Suprapubic skin (tissue), 4 donors: ENCODE results near the gene GLIPR1L2. TPM values are rescaled to one million over a fixed set of nuclear protein-coding genes. Genes with fewer than 3 reads are reported as not detected.
A peak's percentile ranks its signal among the peaks of the same experiment; 100 is the strongest.

Experiments used
- DNase-seq, 2 donors: peaks; one replicate each; pipeline ENCODE4 v3.0.0-alpha.2; 2019; ENCODE audit warnings: low spot score in 2 of 2
- H3K27ac ChIP-seq: fragments of 200-600 bp; sonication (generic); one replicate; pipeline ENCODE4 v1.5.1; 2019
- H3K27me3 ChIP-seq: fragments of 200-600 bp; sonication (generic); one replicate; pipeline ENCODE4 v1.5.1; 2019
- H3K36me3 ChIP-seq: fragments of 200-600 bp; sonication (generic); one replicate; pipeline ENCODE4 v1.5.1; 2019
- H3K4me1 ChIP-seq: fragments of 200-600 bp; sonication (generic); one replicate; pipeline ENCODE4 v1.5.1; 2019
- H3K4me3 ChIP-seq: fragments of 200-600 bp; sonication (generic); one replicate; pipeline ENCODE4 v1.5.1; 2019; ENCODE audit warnings: mild to moderate bottlenecking
- H3K9me3 ChIP-seq: fragments of 200-600 bp; sonication (generic); one replicate; pipeline ENCODE4 v1.5.1; 2019
- EP300 ChIP-seq: sonication (generic); formaldehyde crosslinking; IDR thresholded peaks from one replicate; pipeline ENCODE4 v1.6.1; 2017; ENCODE audit warnings: antibody characterized with exemption
- POLR2A ChIP-seq, 2 donors: fragments of 450-650 bp; IDR thresholded peaks; one replicate each; pipeline ENCODE4 v1.6.1; 2017; ENCODE audit warnings: antibody characterized with exemption in 2 of 2, mild to moderate bottlenecking in 2 of 2, moderate library complexity in 2 of 2
- POLR2AphosphoS5 ChIP-seq, 3 donors: sonication (generic); formaldehyde crosslinking; IDR thresholded peaks; one replicate each; pipeline ENCODE4 v1.6.1; 2017; ENCODE audit warnings: antibody characterized with exemption in 3 of 3
- WGBS: methylation state at CpG from one replicate; pipeline ENCODE4 v1.1.5; 2018; 5-methylcytosine and 5-hydroxymethylcytosine counted together
- total RNA-seq, 4 donors: library from RNA; depleted of rRNA; stranded (reverse); fragments of >200 nt; gene quantifications; one replicate each; pipeline ENCODE4 v1.1.0, GENCODE V29; 2016
- TF ChIP-seq, protein P1 (sequence below), 2 donors: fragments of 200-600 bp in 1 of 2; fragments of 450-650 bp in 1 of 2; sonication (generic) in 1 of 2; IDR thresholded peaks; one replicate each; pipeline ENCODE4 v1.5.1; 2016 to 2019; ENCODE audit warnings: antibody characterized with exemption in 2 of 2, mild to moderate bottlenecking in 1 of 2, moderate library complexity in 1 of 2

Gene GLIPR1L2
- total RNA-seq, 4 donors from 2014 or later, result 0.60 to 3.1 (median 2.3) TPM

- no peaks in the 10 kb centered on the region for H3K9me3 ChIP-seq
- WGBS, result 27% methylated on average over 8 of the region's 8 CpGs
- peak in 1 of 3 donors; percentile 40 for TF ChIP-seq POLR2AphosphoS5 (IDR thresholded peaks at IDR 0.05)
- no peak for TF ChIP-seq EP300
- TF ChIP-seq, protein P1, sequence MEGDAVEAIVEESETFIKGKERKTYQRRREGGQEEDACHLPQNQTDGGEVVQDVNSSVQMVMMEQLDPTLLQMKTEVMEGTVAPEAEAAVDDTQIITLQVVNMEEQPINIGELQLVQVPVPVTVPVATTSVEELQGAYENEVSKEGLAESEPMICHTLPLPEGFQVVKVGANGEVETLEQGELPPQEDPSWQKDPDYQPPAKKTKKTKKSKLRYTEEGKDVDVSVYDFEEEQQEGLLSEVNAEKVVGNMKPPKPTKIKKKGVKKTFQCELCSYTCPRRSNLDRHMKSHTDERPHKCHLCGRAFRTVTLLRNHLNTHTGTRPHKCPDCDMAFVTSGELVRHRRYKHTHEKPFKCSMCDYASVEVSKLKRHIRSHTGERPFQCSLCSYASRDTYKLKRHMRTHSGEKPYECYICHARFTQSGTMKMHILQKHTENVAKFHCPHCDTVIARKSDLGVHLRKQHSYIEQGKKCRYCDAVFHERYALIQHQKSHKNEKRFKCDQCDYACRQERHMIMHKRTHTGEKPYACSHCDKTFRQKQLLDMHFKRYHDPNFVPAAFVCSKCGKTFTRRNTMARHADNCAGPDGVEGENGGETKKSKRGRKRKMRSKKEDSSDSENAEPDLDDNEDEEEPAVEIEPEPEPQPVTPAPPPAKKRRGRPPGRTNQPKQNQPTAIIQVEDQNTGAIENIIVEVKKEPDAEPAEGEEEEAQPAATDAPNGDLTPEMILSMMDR (IDR thresholded peaks at IDR 0.05), result no peak
- peak in 1 of 2 donors; percentile 36 for TF ChIP-seq POLR2A (IDR thresholded peaks at IDR 0.05)
- peaks cover 9% of the 10 kb centered on the region for H3K4me1 ChIP-seq
- peak within 1 kb of the TSS; percentile 61 for H3K27ac ChIP-seq
- H3K36me3 ChIP-seq, result no peaks in the 10 kb centered on the region
- peak; percentile 81 to 83 for DNase-seq
- no peaks in the 10 kb centered on the region for H3K27me3 ChIP-seq
- H3K4me3 ChIP-seq, result peak within 1 kb of the TSS; percentile 42
Observed at GRCh38 chr12:75480469-75480949, 89.6 kb downstream of the GLIPR1L2 start, which contains the start of gene GLIPR1. Gene GLIPR1 (plus strand): TSS chr12:75480755. CDS start chr12:75480881, 126 bp downstream.

GRCh38 chr12:75481013-75481705 is 90.3 kb downstream of the GLIPR1L2 start:
- no peak for DNase-seq
- Histone ChIP-seq H3K36me3 (no peaks in the 10 kb centered on the region), H3K9me3 (no peaks in the 10 kb centered on the region), H3K27me3 (no peaks in the 10 kb centered on the region), H3K4me1 (peaks cover 9% of the 10 kb centered on the region), H3K27ac (peak overlapping the region; percentile 61), H3K4me3 (peak overlapping the region; percentile 42)
- TF ChIP-seq EP300 (no peak), POLR2AphosphoS5 (IDR thresholded peaks at IDR 0.05) (no peak), POLR2A (IDR thresholded peaks at IDR 0.05) (no peak)
- TF ChIP-seq, protein P1 (IDR thresholded peaks at IDR 0.05), result no peak
- WGBS, result 56% methylated on average over 5 of the region's 5 CpGs

GRCh38 chr12:75481774-75482173 is 90.9 kb downstream of the GLIPR1L2 start:
- Histone ChIP-seq H3K4me1 (peaks cover 9% of the 10 kb centered on the region), H3K27me3 (no peaks in the 10 kb centered on the region), H3K27ac (no peak overlapping the region), H3K9me3 (no peaks in the 10 kb centered on the region), H3K4me3 (peak overlapping the region; percentile 42), H3K36me3 (no peaks in the 10 kb centered on the region)
- TF ChIP-seq, protein P1 (IDR thresholded peaks at IDR 0.05), result no peak
- TF ChIP-seq EP300 (no peak), POLR2AphosphoS5 (IDR thresholded peaks at IDR 0.05) (no peak), POLR2A (IDR thresholded peaks at IDR 0.05) (no peak)
- WGBS, result 62% methylated on average over 4 of the region's 4 CpGs
- DNase-seq, result no peak

Other genes with a start within 250 kb of the GLIPR1L2 start
- gene KCNC2, start 181.2 kb upstream of the GLIPR1L2 start, total RNA-seq, result under 1 TPM in 1 of 4 donors, not detected in 3; 0.21 TPM
- 10 to 100 TPM in 2 of 4 donors, 1 to 10 TPM in 2; 2.6 to 19.4 (median 8.4) TPM for gene CAPS2, start 60.8 kb upstream of the GLIPR1L2 start, total RNA-seq
- not detected for gene GLIPR1L1, start 56.4 kb upstream of the GLIPR1L2 start, total RNA-seq
- 1 to 10 TPM; 1.8 to 6.7 (median 4.4) TPM for gene GLIPR1, start 89.7 kb downstream of the GLIPR1L2 start, total RNA-seq
- gene KRR1, start 120.5 kb downstream of the GLIPR1L2 start, total RNA-seq, result 10 to 100 TPM; 34.6 to 56.5 (median 39.1) TPM